GM19025 (cell line): ENCODE data around the gene JADE2.
"Not testable (repeated sequence)": the region's sequence is repeated elsewhere in the genome, so short reads cannot be mapped to it uniquely, and the experiment has no call there.

ENCODE experiments used
- ATAC-seq: cut with Tn5 transposase; IDR thresholded peaks from one replicate; pipeline ENCODE4 v1.9.1; 2021; ENCODE audit warnings: mild to moderate bottlenecking, low read depth, moderate library complexity; ENCODE audit not compliant: unreplicated experiment

JADE2 gene

GRCh38 chr5:134581241-134581981 is 55.9 kb downstream of the JADE2 start:
- no peak for ATAC-seq

- ATAC-seq = no peak
Measured at GRCh38 chr5:134582281-134582680, 56.8 kb downstream of the JADE2 start.

GRCh38 chr5:134582941-134583340 is 57.5 kb downstream of the JADE2 start:
- ATAC-seq = no peak

GRCh38 chr5:134583766-134584165 is 58.3 kb downstream of the JADE2 start:
- no peak for ATAC-seq

- ATAC-seq = no peak
Measured at GRCh38 chr5:134584662-134585061, 59.2 kb downstream of the JADE2 start.

- ATAC-seq = no peak
Measured at GRCh38 chr5:134585966-134586365, 60.5 kb downstream of the JADE2 start.

- ATAC-seq = peak; percentile 67
Measured at GRCh38 chr5:134586866-134587524, 61.5 kb downstream of the JADE2 start.

- ATAC-seq = no peak
Measured at GRCh38 chr5:134590992-134591659, 65.7 kb downstream of the JADE2 start.

- no peak for ATAC-seq
Measured at GRCh38 chr5:134592141-134592746, 66.8 kb downstream of the JADE2 start.

GRCh38 chr5:134594336-134594735 is 68.9 kb downstream of the JADE2 start:
- no peak for ATAC-seq

- peak; percentile 80 for ATAC-seq
Measured at GRCh38 chr5:134594797-134595457, 69.5 kb downstream of the JADE2 start.

GRCh38 chr5:134595458-134595838 is 70.0 kb downstream of the JADE2 start:
- ATAC-seq = no peak

- not testable (repeated sequence) for ATAC-seq
Measured at GRCh38 chr5:134599820-134600219, 74.3 kb downstream of the JADE2 start.

GRCh38 chr5:134600600-134600999 is 75.1 kb downstream of the JADE2 start:
- no peak for ATAC-seq

- ATAC-seq = no peak
Measured at GRCh38 chr5:134603059-134603458, 77.6 kb downstream of the JADE2 start.

- no peak for ATAC-seq
Measured at GRCh38 chr5:134604908-134605307, 79.4 kb downstream of the JADE2 start.

- no peak for ATAC-seq
Measured at GRCh38 chr5:134606726-134607125, 81.3 kb downstream of the JADE2 start.

GRCh38 chr5:134608555-134608954 is 83.1 kb downstream of the JADE2 start:
- no peak for ATAC-seq

- ATAC-seq = no peak
Measured at GRCh38 chr5:134609232-134609851, 83.9 kb downstream of the JADE2 start.

GRCh38 chr5:134610725-134611124 is 85.3 kb downstream of the JADE2 start:
- ATAC-seq = no peak
